Activated T-cell treated with anti-CD3 and anti-CD28 coated beads for 48 hours (primary cell): ENCODE data around the gene ACER3.

Experiments used
- DNase-seq: peaks from one replicate; pipeline ENCODE4 v3.0.0-alpha.2; 2020; ENCODE audit warnings: low read depth

Gene ACER3

GRCh38 chr11:77074205-77074604 is 213.5 kb downstream of the ACER3 start:
- no peak for DNase-seq

- no peak for DNase-seq
Measured at GRCh38 chr11:77074626-77075221, 214.0 kb downstream of the ACER3 start.

GRCh38 chr11:77075425-77075905 is 214.7 kb downstream of the ACER3 start:
- no peak for DNase-seq
